Dendritic cell treated with granulocyte-macrophage colony-stimulating factor and Interleukin-4, amounts not matched to agents 40 ng/mL and 50 ng/mL, for 4 days (primary cell): ENCODE results near the gene CTNNA2.

ENCODE experiments used
- H3K27ac Mint-ChIP-seq: one replicate; pipeline ENCODE4 v1.8.0; 2022; ENCODE audit warnings: mild to moderate bottlenecking, mixed read lengths
- H3K27me3 Mint-ChIP-seq: one replicate; pipeline ENCODE4 v1.8.0; 2022; ENCODE audit warnings: mild to moderate bottlenecking, mixed read lengths
- H3K36me3 Mint-ChIP-seq: one replicate; pipeline ENCODE4 v1.8.0; 2022; ENCODE audit warnings: low read depth, mixed read lengths
- H3K4me1 Mint-ChIP-seq: one replicate; pipeline ENCODE4 v1.8.0; 2022; ENCODE audit warnings: low read depth, mixed read lengths
- H3K4me3 Mint-ChIP-seq: one replicate; pipeline ENCODE4 v1.8.0; 2022; ENCODE audit warnings: mild to moderate bottlenecking, moderate library complexity, mixed read lengths
- H3K9me3 Mint-ChIP-seq: one replicate; pipeline ENCODE4 v1.8.0; 2022; ENCODE audit warnings: mixed read lengths
- intact Hi-C: fragments of 100-400 bp; cut with micrococcal nuclease; formaldehyde crosslinking; loops from one replicate; pipeline ENCODE4 v1.15.0; 2022

CTNNA2 gene

DNA sequence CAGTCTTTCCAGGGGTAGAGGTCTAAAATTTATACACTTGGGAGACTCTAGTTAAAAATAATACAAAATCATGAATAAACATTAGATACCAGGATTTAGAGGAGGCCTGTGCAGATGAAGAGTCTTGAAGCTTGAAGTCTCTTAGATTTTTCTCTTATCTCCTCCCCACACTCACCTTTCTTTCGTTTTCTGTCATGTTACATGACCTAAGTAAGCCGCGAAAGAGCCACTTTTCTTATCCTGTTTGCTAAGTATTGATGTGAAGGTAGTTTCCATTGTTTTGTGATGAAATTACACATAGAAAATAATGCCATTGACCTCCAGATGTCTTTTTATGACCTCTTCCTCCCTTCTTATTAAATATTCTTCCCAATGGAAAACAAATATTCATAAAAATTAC is 423.9 kb downstream of the CTNNA2 start:
- Mint-ChIP-seq H3K4me3 (no peak overlapping the region), H3K27ac (no peak overlapping the region), H3K4me1 (no peaks in the 10 kb centered on the region), H3K27me3 (peaks cover 1% of the 10 kb centered on the region), H3K36me3 (no peaks in the 10 kb centered on the region), H3K9me3 (no peaks in the 10 kb centered on the region)
- intact Hi-C loops, result no loop called here

DNA sequence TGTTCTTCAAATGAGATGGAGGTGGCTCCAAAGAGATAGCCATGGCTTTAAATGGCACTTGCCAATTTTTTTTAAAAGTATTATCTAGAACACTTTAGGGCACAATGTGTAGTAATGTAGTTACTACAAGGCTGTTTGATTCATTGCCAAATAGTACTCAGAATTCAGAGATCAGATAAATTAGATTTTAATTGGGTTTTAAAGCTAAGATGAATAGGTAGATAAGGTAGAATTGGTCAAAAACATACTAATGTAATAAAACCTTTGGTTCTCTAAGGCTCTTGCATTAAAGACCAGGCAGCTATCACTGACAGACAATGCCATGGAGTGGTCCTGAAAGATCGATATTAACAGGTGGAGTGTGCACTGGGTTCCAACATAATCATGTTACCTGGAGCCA is 425.8 kb downstream of the CTNNA2 start:
- Mint-ChIP-seq H3K4me3 (no peak overlapping the region), H3K9me3 (no peaks in the 10 kb centered on the region), H3K36me3 (no peaks in the 10 kb centered on the region), H3K4me1 (no peaks in the 10 kb centered on the region), H3K27ac (no peak overlapping the region), H3K27me3 (peaks cover 1% of the 10 kb centered on the region)
- intact Hi-C loops, result no loop called here

DNA sequence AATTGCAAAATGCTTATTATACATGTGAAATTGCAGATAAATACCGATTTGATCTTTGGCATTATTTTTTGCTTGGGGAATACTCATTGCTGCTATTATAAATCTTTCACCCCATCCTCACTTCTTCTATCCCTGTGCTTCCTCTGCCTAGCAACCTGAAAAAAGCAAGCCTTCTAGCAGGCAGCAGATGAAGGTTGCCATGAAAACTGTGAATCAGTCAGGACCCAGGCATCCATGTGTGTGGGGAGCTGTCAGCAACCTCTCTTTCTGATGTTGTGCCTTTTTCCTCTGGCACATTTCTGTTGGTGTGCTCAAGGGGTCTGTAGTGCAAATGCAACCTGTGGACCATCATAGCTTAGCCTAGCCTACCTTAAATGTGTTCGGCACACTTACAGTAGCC is 427.5 kb downstream of the CTNNA2 start:
- Mint-ChIP-seq H3K4me1 (no peaks in the 10 kb centered on the region), H3K9me3 (no peaks in the 10 kb centered on the region), H3K4me3 (no peak overlapping the region), H3K36me3 (no peaks in the 10 kb centered on the region), H3K27me3 (peaks cover 1% of the 10 kb centered on the region), H3K27ac (no peak overlapping the region)
- intact Hi-C loops, result no loop called here

DNA sequence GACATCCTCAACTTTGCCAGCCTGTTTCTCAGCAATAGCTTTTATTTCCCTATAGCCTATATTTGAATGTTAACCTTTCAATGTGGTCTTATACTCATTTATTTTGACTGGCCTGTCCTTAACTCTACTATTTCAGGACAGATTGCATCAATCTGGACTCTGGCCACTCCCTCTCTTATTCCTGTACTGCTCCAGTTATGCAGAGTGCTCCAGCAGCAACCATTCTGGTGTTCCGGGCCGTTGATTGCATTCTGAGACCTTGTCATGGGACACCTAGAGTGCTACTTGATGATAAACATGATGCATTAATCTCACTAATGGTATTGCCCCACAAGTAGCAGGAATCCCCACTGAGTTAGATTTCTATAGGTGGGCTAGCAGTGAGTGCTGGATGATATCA is 428.3 kb downstream of the CTNNA2 start:
- no peak overlapping the region for H3K27ac Mint-ChIP-seq
- H3K9me3 Mint-ChIP-seq, result no peaks in the 10 kb centered on the region
- intact Hi-C loops, result no loop called here
- peaks cover 1% of the 10 kb centered on the region for H3K27me3 Mint-ChIP-seq
- H3K4me3 Mint-ChIP-seq, result no peak overlapping the region
- no peaks in the 10 kb centered on the region for H3K4me1 Mint-ChIP-seq
- no peaks in the 10 kb centered on the region for H3K36me3 Mint-ChIP-seq

DNA sequence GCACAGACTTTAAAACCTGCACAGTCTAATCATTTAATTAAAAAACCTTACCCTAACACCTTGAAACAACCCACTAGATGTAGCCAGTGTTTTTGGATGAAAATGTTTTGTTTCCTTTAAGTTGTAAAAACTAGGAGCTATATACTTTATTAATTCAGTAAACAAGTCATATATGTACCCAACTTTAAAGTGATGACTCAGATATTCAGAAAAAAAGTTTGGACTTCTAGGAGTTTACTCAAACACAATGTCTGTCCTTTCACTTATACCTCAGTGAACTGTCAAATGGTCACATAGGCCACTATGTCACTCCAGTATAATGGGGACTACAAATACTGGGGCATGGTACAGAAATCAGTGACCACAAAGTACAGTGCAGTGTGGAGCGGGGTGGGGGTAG is 431.4 kb downstream of the CTNNA2 start:
- no peaks in the 10 kb centered on the region for H3K36me3 Mint-ChIP-seq
- no peaks in the 10 kb centered on the region for H3K9me3 Mint-ChIP-seq
- intact Hi-C loops, result no loop called here
- no peak overlapping the region for H3K4me3 Mint-ChIP-seq
- no peaks in the 10 kb centered on the region for H3K4me1 Mint-ChIP-seq
- no peaks in the 10 kb centered on the region for H3K27me3 Mint-ChIP-seq
- H3K27ac Mint-ChIP-seq, result no peak overlapping the region

DNA sequence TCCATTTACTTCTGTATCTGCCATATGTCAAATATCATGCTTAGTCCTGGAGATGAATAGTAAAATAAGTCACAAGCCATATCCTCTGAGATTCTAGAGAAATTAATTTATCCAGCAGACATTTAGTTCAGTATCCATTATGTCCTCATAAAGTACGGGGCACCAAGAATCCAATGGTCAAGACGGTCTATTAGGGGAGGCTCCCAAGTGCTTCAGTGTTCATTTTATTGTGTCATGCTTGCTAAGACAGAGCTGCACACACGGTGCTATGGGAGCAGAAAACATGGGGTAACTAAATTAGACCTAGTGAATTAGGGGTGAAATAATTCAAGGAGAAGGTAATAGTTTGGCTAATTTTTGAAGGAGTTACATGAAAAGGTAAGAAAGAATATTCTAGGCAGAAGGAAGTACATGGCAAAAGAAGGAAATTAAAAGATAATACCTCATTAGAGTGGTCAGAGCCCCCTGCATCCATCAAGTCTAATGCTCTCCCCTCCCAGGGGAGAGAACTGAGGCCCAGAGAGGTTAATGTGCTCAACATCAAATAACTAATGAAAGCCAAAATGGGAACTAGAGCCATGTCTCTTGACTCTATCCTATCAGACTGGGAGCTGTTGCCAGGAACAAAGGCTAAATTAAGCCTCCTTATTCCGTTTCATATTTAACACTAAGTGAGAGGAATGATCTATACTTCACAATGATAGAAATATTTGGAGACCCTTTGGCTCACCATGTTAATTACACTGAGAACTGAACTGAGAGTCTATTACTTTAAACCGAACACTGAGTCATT is 433.0 kb downstream of the CTNNA2 start:
- no peaks in the 10 kb centered on the region for H3K9me3 Mint-ChIP-seq
- intact Hi-C loops, result no loop called here
- H3K4me3 Mint-ChIP-seq, result no peak overlapping the region
- H3K36me3 Mint-ChIP-seq, result no peaks in the 10 kb centered on the region
- no peak overlapping the region for H3K27ac Mint-ChIP-seq
- H3K4me1 Mint-ChIP-seq, result no peaks in the 10 kb centered on the region
- no peaks in the 10 kb centered on the region for H3K27me3 Mint-ChIP-seq

DNA sequence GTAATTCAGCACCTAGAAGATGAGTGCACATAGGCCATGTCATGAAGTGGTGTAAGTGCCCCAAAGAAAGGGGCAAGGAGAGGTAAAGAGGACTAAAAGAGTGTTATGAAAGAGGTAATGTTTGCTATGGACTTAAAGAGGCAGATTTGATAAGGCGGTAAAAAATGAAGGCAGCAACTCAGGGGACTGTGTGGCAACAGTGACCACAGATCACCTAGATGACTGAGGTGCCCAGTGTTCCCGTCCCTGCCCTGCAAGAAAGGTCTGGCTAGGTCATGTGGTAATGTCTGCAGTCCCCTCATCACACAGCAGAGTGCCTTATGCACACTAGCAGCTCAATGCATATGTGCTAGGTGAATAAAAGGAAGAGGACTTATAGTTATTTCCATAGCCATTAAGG is 434.9 kb downstream of the CTNNA2 start:
- Mint-ChIP-seq H3K4me1 (no peaks in the 10 kb centered on the region), H3K27ac (no peak overlapping the region), H3K27me3 (no peaks in the 10 kb centered on the region), H3K9me3 (no peaks in the 10 kb centered on the region), H3K36me3 (no peaks in the 10 kb centered on the region), H3K4me3 (no peak overlapping the region)
- intact Hi-C loops, result no loop called here

DNA sequence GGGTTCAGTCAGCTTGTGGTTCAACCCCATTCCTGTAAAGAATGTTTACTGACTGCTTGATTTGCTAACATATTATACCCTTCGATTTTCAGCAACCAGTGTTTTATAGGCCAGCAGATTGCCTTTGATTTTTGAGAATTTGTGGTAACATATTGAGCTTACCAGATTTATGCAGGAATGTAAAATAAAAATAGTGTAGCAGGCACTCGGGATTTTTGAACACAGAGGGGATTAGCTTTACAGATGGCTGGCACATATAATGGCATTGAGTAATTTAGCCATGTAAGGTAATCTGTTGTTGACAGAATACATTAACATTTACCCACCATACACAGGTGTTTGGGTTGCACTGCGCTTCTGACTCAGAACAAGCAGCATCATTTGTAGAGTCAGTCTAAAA is 437.7 kb downstream of the CTNNA2 start:
- no peak overlapping the region for H3K27ac Mint-ChIP-seq
- no peaks in the 10 kb centered on the region for H3K4me1 Mint-ChIP-seq
- intact Hi-C loops, result no loop called here

DNA sequence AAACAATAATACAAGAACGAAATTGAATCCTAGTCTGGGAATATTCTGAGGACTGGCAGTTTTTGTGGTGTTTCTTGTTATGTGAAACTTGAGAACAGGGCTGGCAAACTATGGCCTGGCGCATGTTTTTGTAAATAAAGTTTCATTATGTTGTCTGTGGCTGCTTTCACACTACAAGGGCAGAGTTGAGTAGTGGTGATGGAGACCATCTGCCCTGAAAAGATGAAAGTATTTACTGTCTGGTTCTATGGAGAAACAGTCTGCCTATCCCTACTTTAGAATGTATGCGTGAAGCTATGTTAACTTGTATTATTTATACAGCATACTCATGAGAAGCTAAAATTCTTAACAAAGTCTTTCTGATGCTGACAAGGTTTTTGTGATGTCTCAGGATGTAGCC is 439.8 kb downstream of the CTNNA2 start:
- H3K4me1 Mint-ChIP-seq, result no peaks in the 10 kb centered on the region
- no peaks in the 10 kb centered on the region for H3K9me3 Mint-ChIP-seq
- H3K27ac Mint-ChIP-seq, result no peak overlapping the region
- H3K4me3 Mint-ChIP-seq, result no peak overlapping the region
- H3K27me3 Mint-ChIP-seq, result no peaks in the 10 kb centered on the region
- intact Hi-C loops, result no loop called here
- H3K36me3 Mint-ChIP-seq, result no peaks in the 10 kb centered on the region

More for the DNA sequence above, 437.7 kb downstream of the CTNNA2 start:
- H3K36me3 Mint-ChIP-seq, result no peaks in the 10 kb centered on the region
- H3K27me3 Mint-ChIP-seq, result no peaks in the 10 kb centered on the region
- no peaks in the 10 kb centered on the region for H3K9me3 Mint-ChIP-seq
- no peak overlapping the region for H3K4me3 Mint-ChIP-seq

DNA sequence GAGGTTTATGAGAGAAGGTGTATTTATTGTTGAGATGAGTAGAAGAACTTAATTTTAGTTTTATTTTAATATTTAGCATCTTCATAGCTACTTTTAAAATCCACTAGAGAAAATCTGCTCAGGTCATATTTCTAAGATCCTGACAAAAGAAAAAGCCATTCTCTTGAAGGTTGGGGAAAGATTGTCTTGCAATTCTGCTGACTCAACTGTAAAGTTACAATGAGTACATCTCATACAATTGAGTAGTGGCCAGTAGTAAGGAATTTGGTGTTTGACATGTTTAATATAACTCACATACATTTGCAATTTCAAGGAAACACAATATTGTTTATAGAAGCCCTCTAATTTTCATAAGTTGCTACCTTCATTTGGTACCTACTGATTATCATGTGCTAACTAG is 447.2 kb downstream of the CTNNA2 start:
- Mint-ChIP-seq H3K4me1 (no peaks in the 10 kb centered on the region), H3K4me3 (no peak overlapping the region), H3K36me3 (no peaks in the 10 kb centered on the region), H3K27ac (no peak overlapping the region), H3K27me3 (no peaks in the 10 kb centered on the region), H3K9me3 (no peaks in the 10 kb centered on the region)
- intact Hi-C loops, result no loop called here

DNA sequence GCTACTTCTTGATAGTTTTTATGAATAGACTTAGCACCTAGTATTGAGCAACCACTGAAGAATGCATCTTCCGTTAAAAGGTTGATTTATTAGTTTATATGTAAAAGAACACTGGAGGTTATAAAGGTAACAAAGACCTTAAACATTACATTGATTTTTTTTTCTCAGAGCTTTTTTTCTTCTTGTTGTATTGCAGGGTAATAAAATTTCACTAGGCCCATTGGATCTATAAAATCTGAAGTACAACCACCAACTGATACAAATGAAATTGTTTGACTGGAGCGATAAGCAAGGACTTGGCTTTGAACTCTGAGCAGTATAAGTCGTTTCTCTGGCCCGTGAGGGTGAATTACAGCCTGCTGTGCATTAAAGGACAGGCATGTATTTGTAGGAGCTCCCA is 447.7 kb downstream of the CTNNA2 start:
- no peaks in the 10 kb centered on the region for H3K36me3 Mint-ChIP-seq

DNA sequence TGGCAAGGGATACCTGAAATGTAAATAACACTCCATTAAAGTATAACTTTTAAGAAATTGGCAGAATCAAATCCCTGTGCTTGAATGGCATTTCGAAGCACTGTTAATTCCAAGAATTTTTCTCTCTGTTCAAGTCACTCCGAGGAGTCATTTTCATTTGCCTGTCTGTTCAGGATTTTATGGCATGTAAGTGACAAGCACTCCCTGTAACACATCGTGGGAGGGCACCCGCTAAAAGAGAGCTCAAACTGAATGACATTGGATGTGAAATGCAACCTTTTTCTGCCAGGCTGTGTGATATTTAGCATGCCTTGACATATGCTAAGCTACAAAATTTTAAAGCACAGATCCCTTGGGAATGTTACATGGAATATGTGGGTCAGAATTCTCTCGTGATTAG is 452.1 kb downstream of the CTNNA2 start:
- no peaks in the 10 kb centered on the region for H3K36me3 Mint-ChIP-seq

More for the DNA sequence above, 447.7 kb downstream of the CTNNA2 start:
- Mint-ChIP-seq H3K27ac (no peak overlapping the region), H3K9me3 (no peaks in the 10 kb centered on the region), H3K4me1 (no peaks in the 10 kb centered on the region), H3K27me3 (no peaks in the 10 kb centered on the region), H3K4me3 (no peak overlapping the region)
- intact Hi-C loops, result no loop called here

DNA sequence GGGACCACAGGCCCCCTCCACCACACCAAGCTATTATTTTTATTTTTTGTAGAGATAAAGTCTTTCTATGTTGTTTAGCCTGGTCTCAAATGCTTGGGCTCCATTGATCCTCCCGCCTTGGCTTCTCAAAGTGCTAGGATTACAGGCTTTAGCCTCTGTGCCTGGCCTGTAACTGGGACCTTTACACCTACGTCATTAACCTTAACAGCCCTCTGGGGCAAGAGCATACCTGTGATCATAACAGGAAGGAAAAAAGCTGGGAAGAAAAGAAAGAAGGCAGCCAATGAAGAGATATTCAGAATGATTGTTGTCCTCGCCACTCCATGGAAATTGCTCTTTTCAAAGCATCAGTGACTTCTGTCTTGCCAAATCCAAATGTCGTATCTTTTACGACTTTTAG is 453.5 kb downstream of the CTNNA2 start:
- Mint-ChIP-seq H3K4me3 (no peak overlapping the region), H3K27me3 (no peaks in the 10 kb centered on the region), H3K36me3 (no peaks in the 10 kb centered on the region), H3K9me3 (no peaks in the 10 kb centered on the region), H3K4me1 (no peaks in the 10 kb centered on the region), H3K27ac (no peak overlapping the region)
- intact Hi-C loops, result no loop called here

More for the DNA sequence above, 452.1 kb downstream of the CTNNA2 start:
- no peaks in the 10 kb centered on the region for H3K9me3 Mint-ChIP-seq
- H3K27ac Mint-ChIP-seq, result no peak overlapping the region
- no peaks in the 10 kb centered on the region for H3K27me3 Mint-ChIP-seq
- H3K4me1 Mint-ChIP-seq, result no peaks in the 10 kb centered on the region
- H3K4me3 Mint-ChIP-seq, result no peak overlapping the region
- intact Hi-C loops, result no loop called here

DNA sequence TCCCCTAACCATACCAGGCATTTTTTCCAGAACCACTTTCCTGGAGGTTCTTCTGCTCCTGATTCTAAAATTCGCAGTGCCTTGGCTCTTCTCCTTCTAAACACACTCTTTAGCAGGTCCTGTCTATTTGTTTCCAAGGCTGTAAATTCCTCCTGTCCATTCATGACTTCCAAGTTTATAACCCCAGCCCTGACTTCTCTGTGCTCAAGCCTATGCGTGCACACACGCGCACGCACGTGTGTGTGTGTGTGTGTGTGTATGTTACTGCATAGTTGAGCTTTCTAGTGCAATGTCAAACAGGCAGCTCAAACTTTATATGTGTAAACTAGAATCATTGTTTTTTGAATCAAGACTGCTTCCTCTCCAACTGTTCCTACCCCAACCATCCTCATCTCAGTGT is 454.0 kb downstream of the CTNNA2 start:
- Mint-ChIP-seq H3K4me3 (no peak overlapping the region), H3K9me3 (no peaks in the 10 kb centered on the region), H3K27me3 (no peaks in the 10 kb centered on the region), H3K4me1 (no peaks in the 10 kb centered on the region), H3K27ac (no peak overlapping the region), H3K36me3 (no peaks in the 10 kb centered on the region)
- intact Hi-C loops, result no loop called here

DNA sequence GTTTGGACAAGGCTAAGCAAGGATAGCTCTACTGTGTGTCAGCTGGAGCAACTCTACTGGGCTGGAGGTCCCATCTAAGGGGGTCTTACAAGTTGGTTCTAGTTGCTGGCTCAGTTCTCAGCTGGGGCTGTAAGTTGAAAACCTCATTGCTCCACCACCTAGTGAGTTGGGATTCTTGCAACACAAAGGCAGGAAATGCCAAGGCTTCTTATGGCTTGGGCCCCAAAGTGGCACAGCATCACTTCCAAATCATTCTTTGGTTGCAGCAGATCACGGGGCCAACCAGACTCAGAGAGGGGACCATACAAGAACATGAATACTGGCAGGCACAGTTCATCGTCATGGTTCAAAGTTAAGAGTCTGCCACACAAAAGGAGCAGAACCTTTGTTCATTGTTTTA is 459.0 kb downstream of the CTNNA2 start:
- H3K27ac Mint-ChIP-seq, result no peak overlapping the region
- no peaks in the 10 kb centered on the region for H3K27me3 Mint-ChIP-seq
- no peak overlapping the region for H3K4me3 Mint-ChIP-seq
- H3K36me3 Mint-ChIP-seq, result no peaks in the 10 kb centered on the region
- no peaks in the 10 kb centered on the region for H3K4me1 Mint-ChIP-seq
- H3K9me3 Mint-ChIP-seq, result no peaks in the 10 kb centered on the region
- intact Hi-C loops, result no loop called here
